GM18499 (cell line): Measurements from ENCODE around the gene ME3.

Source experiments
- ATAC-seq: cut with Tn5 transposase; IDR thresholded peaks from one replicate; pipeline ENCODE4 v1.9.1; 2021; ENCODE audit warnings: moderate number of reproducible peaks; ENCODE audit not compliant: insufficient read depth, unreplicated experiment

Gene ME3

GRCh38 chr11:86503131-86503530, 169.3 kb downstream of the ME3 start:
- ATAC-seq = no peak

- ATAC-seq = no peak
Observed at GRCh38 chr11:86502137-86502642, 170.2 kb downstream of the ME3 start.

GRCh38 chr11:86500500-86501140, 171.8 kb downstream of the ME3 start:
- ATAC-seq = no peak

DNA sequence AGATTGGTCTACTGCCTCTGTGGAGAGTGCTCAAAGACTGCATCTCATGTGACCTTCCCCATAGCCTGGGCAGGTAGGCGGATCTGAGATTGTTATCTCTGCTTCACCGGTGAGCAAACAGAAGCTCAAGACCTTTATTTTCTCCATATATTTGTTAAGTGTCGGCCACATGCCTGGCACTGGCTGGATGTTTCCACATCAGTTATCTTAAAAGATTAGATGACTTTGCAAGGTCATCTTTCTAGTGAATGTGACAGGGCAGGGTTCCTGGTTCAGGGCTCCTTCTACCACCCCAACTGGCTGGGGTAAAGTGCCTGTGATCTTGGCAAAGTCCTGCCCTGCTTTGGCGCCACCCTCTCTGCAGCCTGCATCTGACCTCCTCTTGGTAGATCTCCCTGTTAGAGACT, 172.7 kb downstream of the ME3 start:
- ATAC-seq = no peak

DNA sequence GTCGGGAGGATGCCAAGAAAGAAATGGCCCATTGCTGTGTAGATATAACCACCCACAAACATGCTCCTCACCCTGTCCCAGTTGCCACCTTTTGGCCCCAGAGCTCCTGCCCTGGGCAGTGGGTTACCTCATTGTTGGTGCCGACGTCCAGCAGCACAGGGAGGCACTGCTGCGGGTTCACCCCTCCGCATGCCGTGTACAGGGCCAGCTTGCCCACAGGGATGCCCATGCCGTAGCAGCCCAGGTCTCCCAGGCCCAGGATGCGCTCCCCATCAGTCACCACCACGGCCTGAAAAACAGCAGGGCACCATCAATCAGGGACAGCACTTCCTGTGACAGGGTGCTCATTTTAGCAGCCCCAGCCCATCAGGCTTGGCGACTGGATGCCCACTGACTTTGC, 174.6 kb downstream of the ME3 start:
- ATAC-seq = no peak

DNA sequence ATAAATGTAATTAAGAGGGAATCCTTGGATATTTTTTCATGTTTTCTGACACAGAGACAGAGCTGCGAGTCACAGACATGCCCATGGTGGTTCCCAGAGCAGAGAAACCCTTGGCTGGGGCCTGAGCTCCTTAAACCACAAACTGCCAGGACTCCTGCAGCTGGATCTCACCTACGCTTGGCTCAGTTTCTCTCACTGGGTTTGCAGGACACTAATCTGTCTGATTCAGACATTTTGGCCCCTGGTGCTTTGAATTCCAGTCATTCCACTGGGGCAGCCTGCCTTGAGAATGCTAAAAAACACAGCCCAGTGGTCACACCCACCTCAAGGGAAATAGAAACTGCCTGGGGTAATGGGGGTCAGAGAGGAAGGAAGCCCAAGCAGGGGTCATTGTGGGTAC, 175.1 kb downstream of the ME3 start:
- no peak for ATAC-seq

- ATAC-seq = no peak
Observed at GRCh38 chr11:86495351-86495750, 177.1 kb downstream of the ME3 start.

DNA sequence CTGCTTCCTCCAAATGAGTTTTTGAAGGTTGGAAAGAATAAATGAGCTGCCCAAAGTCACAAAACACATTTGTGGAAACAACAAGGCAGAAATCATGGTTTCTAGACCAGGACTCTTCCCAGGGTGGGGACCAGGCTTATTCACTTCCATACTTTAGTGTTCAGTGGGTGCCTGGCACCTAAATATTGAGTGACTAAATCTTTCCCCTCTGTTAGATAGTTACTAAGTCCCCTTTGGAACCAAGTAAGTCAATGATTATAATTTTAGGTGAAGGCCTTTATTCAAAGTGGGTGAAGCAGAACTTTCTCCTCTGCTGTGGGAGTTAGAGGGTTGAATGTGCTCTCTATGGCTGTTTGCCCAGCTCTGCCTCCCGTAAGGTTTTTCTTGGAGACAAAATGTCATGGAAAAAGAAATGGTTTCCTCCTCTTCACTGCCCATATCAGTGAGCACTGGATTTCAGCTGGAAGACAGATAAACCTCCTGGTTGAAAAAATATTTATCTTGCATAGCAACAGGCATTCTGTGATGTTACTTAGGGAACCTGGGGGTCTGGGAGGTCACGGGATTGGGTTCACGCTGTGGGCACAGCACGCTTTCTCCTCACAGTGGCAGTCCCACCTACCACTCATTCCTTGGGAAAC, 179.9 kb downstream of the ME3 start:
- ATAC-seq = no peak

DNA sequence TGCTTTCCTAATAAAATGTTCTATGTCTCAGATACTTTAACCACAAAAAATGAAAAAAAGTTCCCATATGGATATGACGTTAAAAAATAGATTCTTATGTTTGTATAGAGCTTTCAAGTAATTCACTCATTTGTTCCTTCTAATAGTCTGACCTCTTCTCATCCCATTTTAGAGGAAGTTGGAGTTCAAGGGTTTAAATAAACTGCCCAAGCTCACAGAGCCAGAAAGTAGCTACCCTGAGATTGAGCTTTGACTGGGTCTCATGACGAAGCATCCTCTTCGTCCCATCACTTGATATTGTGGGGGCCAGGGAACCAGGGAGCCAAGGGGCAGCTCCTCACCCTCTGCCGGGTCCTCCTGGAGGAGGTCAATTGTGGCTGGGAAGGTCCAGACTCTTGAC, 181.4 kb downstream of the ME3 start:
- no peak for ATAC-seq

GRCh38 chr11:86490582-86490981, 181.8 kb downstream of the ME3 start:
- no peak for ATAC-seq

- ATAC-seq = no peak
Observed at GRCh38 chr11:86489442-86489841, 183.0 kb downstream of the ME3 start.

DNA sequence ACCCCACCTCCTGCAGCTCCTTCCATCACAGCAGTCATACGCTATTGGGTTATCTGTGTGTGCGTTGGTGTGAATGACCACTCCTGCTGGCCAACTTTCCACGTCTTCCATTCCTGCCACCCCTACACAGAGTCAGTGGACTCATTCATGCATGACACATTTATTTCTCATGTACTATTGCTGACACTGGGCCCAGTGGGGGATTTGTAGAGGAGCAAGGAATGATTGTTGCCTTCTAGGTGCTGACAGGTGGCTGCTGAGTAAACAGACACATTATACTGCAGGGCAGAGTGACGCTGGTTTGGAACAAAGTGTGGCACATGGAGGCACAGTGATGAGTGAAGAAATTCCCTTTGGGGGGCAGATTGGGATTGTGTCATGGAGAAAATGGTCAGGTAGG, 183.9 kb downstream of the ME3 start:
- no peak for ATAC-seq

- no peak for ATAC-seq
Observed at GRCh38 chr11:86487671-86488070, 184.7 kb downstream of the ME3 start.

DNA sequence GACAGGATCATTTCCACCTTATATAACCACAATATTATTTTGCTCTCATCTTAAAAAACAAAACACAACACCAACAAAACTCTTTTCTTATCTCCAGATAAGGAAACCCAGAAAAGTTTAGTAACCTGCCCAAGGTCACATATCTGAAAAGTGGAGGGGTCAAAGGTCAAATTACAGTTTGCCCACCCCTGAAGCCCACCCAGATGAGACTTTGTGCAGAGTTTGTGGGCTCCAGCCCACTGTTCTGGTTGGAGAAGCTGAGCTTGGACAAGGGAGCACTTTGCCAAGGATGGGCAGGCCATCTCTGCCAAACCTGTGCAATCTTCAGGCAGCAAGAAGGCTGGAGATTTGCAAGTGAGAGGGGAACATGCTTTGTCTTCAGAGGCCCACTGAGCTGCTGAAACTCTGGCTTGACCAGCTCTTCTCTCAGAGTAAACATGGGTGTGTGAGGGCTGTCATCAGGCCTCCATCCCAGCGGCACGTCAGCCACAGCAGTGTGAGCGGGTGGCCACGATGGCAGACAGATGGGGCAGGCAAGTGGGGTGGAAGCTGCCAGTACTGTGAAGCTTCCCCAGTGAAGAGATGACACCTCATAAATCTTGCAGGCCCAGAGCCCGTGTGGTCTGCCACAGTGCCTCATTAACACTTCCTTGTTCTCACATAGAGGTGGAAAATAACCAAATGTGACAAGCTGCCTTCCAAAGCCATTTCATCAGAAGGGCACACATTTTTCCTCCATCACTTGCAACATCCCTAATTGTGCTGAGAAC, 186.0 kb downstream of the ME3 start:
- no peak for ATAC-seq

GRCh38 chr11:86484795-86485166, 187.6 kb downstream of the ME3 start:
- no peak for ATAC-seq

DNA sequence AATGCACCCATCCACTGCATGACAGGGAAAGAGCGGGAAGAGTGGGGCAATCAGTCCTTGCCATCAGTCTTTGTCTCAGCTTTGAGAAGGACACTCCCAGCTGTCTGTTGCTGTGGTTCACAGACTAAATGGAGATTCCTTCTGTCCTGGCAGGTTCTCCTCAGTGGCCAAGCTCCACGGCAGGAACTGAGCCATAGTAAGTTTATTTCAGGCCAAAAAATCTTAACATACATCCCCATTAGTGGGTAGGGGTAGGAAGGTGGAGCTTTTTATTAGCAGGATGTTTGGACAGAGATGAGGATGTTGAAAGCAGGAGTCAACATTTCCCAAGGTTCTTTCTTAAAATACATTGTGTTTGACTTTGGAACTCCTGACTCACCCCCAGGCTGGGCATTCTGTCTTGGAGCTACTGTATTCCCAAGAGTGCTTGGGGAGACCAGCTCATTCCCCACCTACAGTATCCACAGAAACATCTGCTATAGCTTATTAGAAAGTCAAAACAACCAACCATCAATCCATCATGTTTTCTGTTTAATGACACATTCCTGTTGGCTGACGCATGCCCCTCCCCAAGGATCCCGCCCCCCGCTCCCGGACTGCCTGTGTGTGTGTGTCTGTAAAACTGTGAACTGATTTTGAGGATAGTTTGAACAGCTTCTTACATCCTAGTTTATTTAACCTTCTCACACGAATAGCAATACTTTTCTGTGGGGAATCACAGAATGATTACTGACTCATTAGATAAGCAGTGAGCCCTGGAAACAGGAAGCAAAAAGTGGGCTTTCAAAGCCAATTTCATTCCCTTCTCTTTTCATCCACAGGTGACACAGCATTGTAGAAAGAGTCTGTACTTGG, 188.2 kb downstream of the ME3 start:
- no peak for ATAC-seq

DNA sequence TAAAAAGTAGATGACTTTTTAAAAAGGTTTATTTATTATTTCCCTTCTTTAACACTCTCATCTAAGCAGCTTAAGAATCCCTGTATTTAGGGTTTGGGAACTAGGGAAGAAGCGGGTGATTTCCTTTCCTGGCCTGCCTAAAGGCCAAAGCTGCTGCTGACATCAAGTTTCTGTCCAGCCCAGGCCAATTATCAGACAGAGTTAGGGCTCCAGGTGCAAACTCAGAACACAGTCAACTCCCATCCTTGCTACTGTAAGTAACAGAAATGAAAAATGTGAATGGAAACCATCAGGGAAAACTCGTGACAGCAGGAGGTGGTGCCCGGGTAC, 188.8 kb downstream of the ME3 start:
- no peak for ATAC-seq

GRCh38 chr11:86482692-86483091, 189.7 kb downstream of the ME3 start:
- no peak for ATAC-seq

DNA sequence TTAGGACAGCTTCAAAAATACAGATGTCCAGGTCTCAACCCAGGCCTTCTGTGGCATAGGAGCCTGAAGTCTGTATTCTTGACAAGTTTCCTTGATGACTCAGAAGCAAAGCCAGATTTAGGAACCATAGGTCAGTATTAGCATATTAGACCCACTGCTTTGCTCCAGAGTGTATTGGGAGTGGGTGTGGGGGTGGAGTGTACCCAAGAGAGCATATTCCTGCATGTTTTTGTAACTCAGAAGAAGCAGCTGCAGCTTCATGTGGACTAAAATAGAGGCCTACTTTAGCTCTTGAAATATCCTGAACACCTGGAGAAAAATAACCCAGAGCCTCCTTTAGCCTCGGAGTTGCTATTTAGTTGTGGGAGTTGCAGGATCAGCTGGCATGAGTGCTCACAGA, 191.0 kb downstream of the ME3 start:
- no peak for ATAC-seq

- no peak for ATAC-seq
Observed at GRCh38 chr11:86478348-86478747, 194.1 kb downstream of the ME3 start.
